Small intestine (tissue), 7 donors: ENCODE data around the gene STK10. TPM values are rescaled to one million over a fixed set of nuclear protein-coding genes. Genes with fewer than 3 reads are reported as not detected.
"Not testable (repeated sequence)": the region's sequence is repeated elsewhere in the genome, so short reads cannot be mapped to it uniquely, and the experiment has no call there.

Experiments used
- DNase-seq, 2 donors: peaks; one replicate each; pipeline versions ENCODE4 v3.0.0 to v3.0.0-alpha.2; 2013
- FAIRE-seq: peaks from 2 replicates; lab custom pipeline; 2012; peaks lifted over from hg19 to GRCh38; lab: Jason Lieb, UNC
- H3K27ac ChIP-seq, 3 donors: one replicate each; pipeline ENCODE4 v1.5.1; 2013; ENCODE audit warnings: low read length in 2 of 3, mild to moderate bottlenecking in 2 of 3, control low read depth in 1 of 3, inconsistent platforms in 1 of 3, low read depth in 1 of 3, moderate library complexity in 1 of 3
- H3K27me3 ChIP-seq, 3 donors: one replicate each; pipeline ENCODE4 v1.6.1; 2013; ENCODE audit warnings: low read length in 3 of 3, inconsistent platforms in 1 of 3; ENCODE audit not compliant: control insufficient read depth in 3 of 3, insufficient read depth in 3 of 3
- H3K36me3 ChIP-seq, 3 donors: one replicate each; pipeline ENCODE4 v1.6.1; 2013; ENCODE audit warnings: low read length in 3 of 3, inconsistent platforms in 1 of 3, low read depth in 1 of 3, mild to moderate bottlenecking in 1 of 3, moderate library complexity in 1 of 3; ENCODE audit not compliant: control insufficient read depth in 3 of 3, insufficient read depth in 2 of 3
- H3K4me1 ChIP-seq, 3 donors: one replicate each; pipeline ENCODE4 v1.6.1; 2013; ENCODE audit warnings: low read length in 2 of 3, inconsistent platforms in 1 of 3, low read depth in 1 of 3, mild to moderate bottlenecking in 1 of 3, moderate library complexity in 1 of 3; ENCODE audit not compliant: control insufficient read depth in 3 of 3, insufficient read depth in 2 of 3
- H3K4me3 ChIP-seq, 3 donors: one replicate each; pipeline ENCODE4 v1.5.1; 2013; ENCODE audit warnings: low read length in 3 of 3, control low read depth in 1 of 3, inconsistent platforms in 1 of 3, low read depth in 1 of 3, mild to moderate bottlenecking in 1 of 3, moderate library complexity in 1 of 3
- H3K9me3 ChIP-seq, 2 donors: one replicate each; pipeline ENCODE4 v1.6.1; 2013; ENCODE audit warnings: low read depth in 1 of 2, low read length in 1 of 2; ENCODE audit not compliant: control insufficient read depth in 2 of 2, insufficient read depth in 1 of 2
- WGBS, 3 donors: extraction: QIAGEN DNeasy Blood & Tissue Kit; methylation state at CpG; one replicate each; pipeline ENCODE4 v1.1.7; 2013; 5-methylcytosine and 5-hydroxymethylcytosine counted together
- polyA plus RNA-seq, 4 donors: library from polyadenylated mRNA; stranded (reverse) in 3 of 4; unstranded in 1 of 4; fragments of 200-250 nt in 3 of 4; fragments of 120-200 nt in 1 of 4; gene quantifications; one replicate each; pipeline versions ENCODE4 v1.2.1 to v1.2.3, GENCODE V29; 2013
- donor health status: healthy with polysubstance abuse.
- donor health status: control.
- donor health status: control.
- donor health status: Bipolar disorder and iron deficiency.
- donor health status: healthy.

STK10 gene
- polyA plus RNA-seq, 4 donors = 7.4 to 10.5 (median 9.1) TPM

DNA sequence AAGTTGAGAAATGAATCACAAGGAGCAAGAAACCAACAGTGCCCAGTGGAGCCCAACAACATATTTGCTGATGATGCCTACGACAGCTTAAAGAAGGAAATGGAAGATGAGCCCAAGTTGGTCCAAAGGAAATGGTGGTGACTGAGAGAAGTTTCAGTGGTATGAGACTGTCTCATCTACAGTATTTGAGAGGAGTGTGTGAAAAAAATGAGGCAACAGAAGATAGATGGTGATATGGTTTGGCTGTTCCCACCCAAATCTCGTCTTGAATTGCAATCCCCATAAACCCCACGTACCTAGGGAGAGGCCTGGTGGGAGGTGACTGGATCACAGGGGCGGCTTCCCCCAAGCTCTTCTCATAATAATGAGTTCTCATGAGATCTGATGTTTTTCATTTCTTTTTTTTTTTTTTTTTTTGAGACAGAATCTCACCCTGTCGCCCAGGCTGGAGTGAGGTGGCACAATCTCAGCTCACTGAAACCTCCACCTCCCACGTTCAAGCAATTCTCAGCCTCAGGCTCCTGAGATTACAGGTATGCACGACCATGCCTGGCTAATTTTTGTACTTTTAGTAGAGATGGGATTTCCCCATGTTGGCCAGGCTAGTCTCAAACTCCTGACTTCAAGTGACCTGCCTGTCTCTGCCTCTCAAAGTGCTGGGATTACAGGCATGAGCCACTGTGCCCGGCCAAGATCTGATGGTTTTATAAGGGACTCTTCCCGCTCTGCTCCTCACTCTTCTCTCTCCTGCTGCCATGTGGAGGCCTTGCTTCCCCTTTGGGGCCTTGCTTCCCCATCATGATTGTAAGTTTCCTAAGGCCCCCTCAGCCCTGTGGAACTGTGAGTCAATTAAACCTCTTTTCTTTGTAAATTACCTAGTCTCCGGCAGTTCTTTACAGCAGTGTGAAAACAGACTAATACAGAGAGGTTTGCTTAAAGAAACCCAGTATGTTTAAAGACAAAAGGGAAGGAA is 36.2 kb upstream of the STK10 start:
- FAIRE-seq (no peak), DNase-seq (no peak)
- Histone ChIP-seq H3K27me3 (no peaks in the 10 kb centered on the region), H3K4me1 (no peaks in the 10 kb centered on the region), H3K36me3 (peaks cover 2 to 11% (median 2%) of the 10 kb centered on the region in 3 donors), H3K27ac (no peak overlapping the region), H3K4me3 (no peak overlapping the region), H3K9me3 (no peaks in the 10 kb centered on the region)
- WGBS, 3 donors = 77 to 90% (median 82%) methylated on average over 10 of the region's 10 CpGs

DNA sequence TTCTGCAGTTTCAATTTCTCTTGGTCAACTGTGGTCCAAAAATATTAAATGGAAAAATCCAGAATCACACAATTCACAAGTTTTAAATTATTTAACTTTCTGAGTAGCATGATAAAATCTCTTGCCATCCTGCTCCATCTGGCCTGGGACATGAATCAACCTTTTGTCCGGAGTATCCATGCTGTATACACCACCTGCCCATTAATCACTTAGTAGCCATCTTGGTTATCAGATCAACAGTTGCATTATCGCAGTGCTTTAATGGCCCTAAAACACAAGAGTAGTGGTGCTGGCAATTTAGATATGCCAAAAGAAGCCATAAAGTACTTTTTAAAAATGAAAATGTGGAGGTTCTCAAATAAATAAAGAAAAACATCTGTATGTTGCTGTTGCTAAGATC is 31.3 kb upstream of the STK10 start:
- FAIRE-seq (no peak), DNase-seq (no peak)
- no peak overlapping the region for H3K4me3 ChIP-seq
- no peaks in the 10 kb centered on the region for H3K4me1 ChIP-seq
- WGBS, 3 donors = 18 to 47% (median 41%) methylated on average over 2 of the region's 2 CpGs
- H3K27ac ChIP-seq = no peak overlapping the region
- H3K36me3 ChIP-seq = peaks cover 0 to 21% (median 4%) of the 10 kb centered on the region in 3 donors
- H3K9me3 ChIP-seq = no peaks in the 10 kb centered on the region
- H3K27me3 ChIP-seq = no peaks in the 10 kb centered on the region

- Histone ChIP-seq H3K27me3 (no peaks in the 10 kb centered on the region), H3K27ac (no peak overlapping the region), H3K9me3 (no peaks in the 10 kb centered on the region), H3K4me3 (no peak overlapping the region), H3K4me1 (no peaks in the 10 kb centered on the region), H3K36me3 (peaks cover 4 to 31% (median 7%) of the 10 kb centered on the region in 3 donors)
- FAIRE-seq = no peak
- 79 to 97% (median 94%) methylated on average over 3 of the region's 3 CpGs for WGBS, 3 donors
- no peak for DNase-seq
Observed at GRCh38 chr5:172216345-172216744, 28.3 kb upstream of the STK10 start.

- Histone ChIP-seq H3K9me3 (no peaks in the 10 kb centered on the region), H3K4me1 (no peaks in the 10 kb centered on the region), H3K36me3 (peaks cover 7 to 29% (median 8%) of the 10 kb centered on the region in 3 donors), H3K27me3 (no peaks in the 10 kb centered on the region), H3K4me3 (no peak overlapping the region), H3K27ac (no peak overlapping the region)
- DNase-seq = peak in 1 of 2 donors; percentile 48
- no peak for FAIRE-seq
- WGBS, 3 donors = 55 to 72% (median 63%) methylated on average over 4 of the region's 4 CpGs
Observed at GRCh38 chr5:172213126-172213525, 25.1 kb upstream of the STK10 start.

DNA sequence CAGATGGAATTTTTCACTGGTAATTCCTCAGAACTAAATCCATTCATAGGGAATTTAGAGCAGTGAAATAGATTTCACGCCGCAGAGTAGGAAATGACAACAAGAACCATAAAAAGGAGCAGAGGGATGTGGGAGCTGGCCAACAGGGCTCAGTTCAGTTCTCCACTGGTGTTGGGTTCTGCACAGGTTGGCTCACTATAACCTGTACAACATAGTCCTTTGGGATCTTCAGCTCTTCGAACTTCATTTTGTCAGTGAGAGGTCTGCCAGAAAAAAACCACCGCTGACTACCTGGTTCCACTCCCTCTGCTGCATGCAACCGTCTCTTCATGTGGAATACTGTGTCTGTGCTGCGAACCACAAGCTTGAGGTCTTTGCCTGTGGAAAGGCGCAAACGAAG is 23.7 kb upstream of the STK10 start:
- no peak overlapping the region for H3K4me3 ChIP-seq
- H3K9me3 ChIP-seq = no peaks in the 10 kb centered on the region
- H3K36me3 ChIP-seq = peaks cover 7 to 23% (median 8%) of the 10 kb centered on the region in 3 donors
- FAIRE-seq (no peak), DNase-seq (no peak)
- H3K27me3 ChIP-seq = no peaks in the 10 kb centered on the region
- H3K27ac ChIP-seq = no peak overlapping the region
- H3K4me1 ChIP-seq = no peaks in the 10 kb centered on the region
- WGBS, 3 donors = 93 to 95% (median 94%) methylated on average over 8 of the region's 8 CpGs

GRCh38 chr5:172209714-172210113 is 21.7 kb upstream of the STK10 start:
- peak; percentile 59 for FAIRE-seq
- Histone ChIP-seq H3K9me3 (no peaks in the 10 kb centered on the region), H3K36me3 (peaks cover 6 to 22% (median 8%) of the 10 kb centered on the region in 3 donors), H3K27ac (no peak overlapping the region), H3K4me3 (no peak overlapping the region), H3K27me3 (no peaks in the 10 kb centered on the region), H3K4me1 (no peaks in the 10 kb centered on the region)
- DNase-seq = no peak
- WGBS, 3 donors = 96% methylated on average over 2 of the region's 2 CpGs

DNA sequence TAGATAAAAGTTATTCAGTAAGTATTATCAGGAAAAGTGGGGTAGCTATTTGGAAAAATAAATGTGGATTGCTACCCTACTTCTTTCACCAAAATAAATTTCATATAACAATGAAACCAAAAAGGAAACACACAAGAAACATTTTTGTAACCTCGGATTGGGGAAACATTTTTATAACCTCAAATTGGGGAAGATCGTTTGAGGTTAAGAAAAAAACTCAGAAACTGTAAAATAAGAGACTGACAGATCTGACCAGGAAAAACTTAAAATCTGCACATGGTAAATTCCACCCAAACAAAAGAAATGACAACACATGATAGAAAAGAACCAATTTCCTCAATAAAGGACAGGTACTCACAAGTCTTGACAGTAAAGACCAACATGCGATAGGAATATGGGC is 19.5 kb upstream of the STK10 start:
- Histone ChIP-seq H3K36me3 (peaks cover 5 to 11% (median 8%) of the 10 kb centered on the region in 3 donors), H3K9me3 (no peaks in the 10 kb centered on the region), H3K4me1 (no peaks in the 10 kb centered on the region), H3K27ac (no peak overlapping the region), H3K27me3 (no peaks in the 10 kb centered on the region), H3K4me3 (no peak overlapping the region)
- FAIRE-seq = no peak
- DNase-seq = no peak
- WGBS, 3 donors = 47 to 75% (median 62%) methylated on average over 3 of the region's 3 CpGs

GRCh38 chr5:172205984-172206383 is 18.0 kb upstream of the STK10 start:
- H3K4me1 ChIP-seq, H3K4me3 ChIP-seq, H3K27ac ChIP-seq, H3K27me3 ChIP-seq, FAIRE-seq, H3K9me3 ChIP-seq, H3K36me3 ChIP-seq, DNase-seq: not testable (repeated sequence)
- WGBS, 3 donors = 94% methylated on average over 11 of the region's 11 CpGs
